ENCODE data around the gene CHCHD2.
"Not testable (repeated sequence)": the region's sequence is repeated elsewhere in the genome, so short reads cannot be mapped to it uniquely, and the experiment has no call there.

CHCHD2 gene

DNA sequence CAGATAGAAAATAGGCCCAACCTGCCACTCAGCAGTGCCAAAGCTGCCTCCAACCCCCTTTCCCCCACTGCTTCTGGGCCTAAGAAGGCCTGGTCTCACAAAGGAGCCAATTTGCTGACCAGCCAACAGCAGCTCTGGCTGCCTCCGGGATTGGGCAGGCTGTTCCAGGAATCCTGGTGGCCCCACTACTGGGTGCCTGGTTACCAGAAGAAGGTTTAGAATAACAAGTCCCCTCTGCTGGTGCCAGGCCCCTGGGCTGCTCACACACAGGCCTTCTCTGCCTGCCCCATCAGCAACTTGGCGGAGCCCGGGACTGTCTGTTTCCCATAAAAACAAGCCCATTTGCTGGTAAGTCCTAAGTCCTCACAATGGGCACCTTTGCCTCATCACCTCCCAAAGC is 14.7 kb downstream of the CHCHD2 start:
- TF ChIP-seq, protein P1, sequence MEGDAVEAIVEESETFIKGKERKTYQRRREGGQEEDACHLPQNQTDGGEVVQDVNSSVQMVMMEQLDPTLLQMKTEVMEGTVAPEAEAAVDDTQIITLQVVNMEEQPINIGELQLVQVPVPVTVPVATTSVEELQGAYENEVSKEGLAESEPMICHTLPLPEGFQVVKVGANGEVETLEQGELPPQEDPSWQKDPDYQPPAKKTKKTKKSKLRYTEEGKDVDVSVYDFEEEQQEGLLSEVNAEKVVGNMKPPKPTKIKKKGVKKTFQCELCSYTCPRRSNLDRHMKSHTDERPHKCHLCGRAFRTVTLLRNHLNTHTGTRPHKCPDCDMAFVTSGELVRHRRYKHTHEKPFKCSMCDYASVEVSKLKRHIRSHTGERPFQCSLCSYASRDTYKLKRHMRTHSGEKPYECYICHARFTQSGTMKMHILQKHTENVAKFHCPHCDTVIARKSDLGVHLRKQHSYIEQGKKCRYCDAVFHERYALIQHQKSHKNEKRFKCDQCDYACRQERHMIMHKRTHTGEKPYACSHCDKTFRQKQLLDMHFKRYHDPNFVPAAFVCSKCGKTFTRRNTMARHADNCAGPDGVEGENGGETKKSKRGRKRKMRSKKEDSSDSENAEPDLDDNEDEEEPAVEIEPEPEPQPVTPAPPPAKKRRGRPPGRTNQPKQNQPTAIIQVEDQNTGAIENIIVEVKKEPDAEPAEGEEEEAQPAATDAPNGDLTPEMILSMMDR (conservative IDR thresholded peaks at IDR 0.05; ENCODE audit: low read depth, low read length): no peak
- DNase-seq (ENCODE audit: low read depth): no peak
- H3K4me3 ChIP-seq (ENCODE audit: low read length): no peak overlapping the region

DNA sequence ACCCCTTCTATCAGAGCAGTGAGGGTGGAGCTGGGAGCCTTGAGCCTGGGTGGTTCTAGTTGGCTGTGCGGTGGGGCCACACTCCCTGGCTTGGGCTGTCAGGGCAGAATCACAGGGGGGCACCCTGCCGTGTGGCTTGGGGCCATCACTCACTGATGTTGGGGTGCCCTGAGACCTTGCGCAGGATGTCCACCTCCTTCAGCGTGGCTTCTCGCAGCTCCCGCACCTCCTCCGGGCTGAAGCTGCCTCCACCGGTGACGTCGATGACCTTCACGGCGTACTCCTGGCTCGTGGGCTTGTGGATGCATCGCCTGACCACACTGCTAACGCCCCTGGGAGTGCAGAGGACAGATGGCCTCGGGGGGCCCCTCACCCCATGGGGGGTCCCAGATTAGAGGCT is 18.8 kb downstream of the CHCHD2 start:
- no peak for DNase-seq (ENCODE audit: low read depth)
- no peak overlapping the region for H3K4me3 ChIP-seq (ENCODE audit: low read length)
- TF ChIP-seq, protein P1 (conservative IDR thresholded peaks at IDR 0.05; ENCODE audit: low read depth, low read length): no peak

DNA sequence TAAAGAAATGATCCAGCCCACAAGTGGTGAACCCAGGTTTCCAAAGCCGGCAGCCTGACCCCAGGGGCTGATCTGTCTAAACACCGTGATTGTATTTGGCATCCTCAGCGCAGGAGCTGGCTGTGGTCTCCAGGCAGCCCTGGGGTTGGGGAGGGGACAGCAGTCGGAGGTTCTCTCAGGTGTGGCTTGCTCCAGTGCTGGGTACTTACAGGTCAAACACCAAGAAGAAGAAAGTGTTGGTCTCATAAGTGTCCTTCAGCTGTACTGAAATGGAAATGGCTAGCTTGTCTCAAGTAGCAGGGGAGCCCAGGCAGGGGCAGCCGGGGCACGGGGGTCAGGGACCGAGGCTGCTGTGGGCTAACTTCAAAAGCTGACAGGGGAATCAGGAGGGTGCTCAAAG is 19.5 kb downstream of the CHCHD2 start:
- no peak for DNase-seq (ENCODE audit: low read depth)
- no peak overlapping the region for H3K4me3 ChIP-seq (ENCODE audit: low read length)
- TF ChIP-seq, protein P1 (conservative IDR thresholded peaks at IDR 0.05; ENCODE audit: low read depth, low read length): no peak

DNA sequence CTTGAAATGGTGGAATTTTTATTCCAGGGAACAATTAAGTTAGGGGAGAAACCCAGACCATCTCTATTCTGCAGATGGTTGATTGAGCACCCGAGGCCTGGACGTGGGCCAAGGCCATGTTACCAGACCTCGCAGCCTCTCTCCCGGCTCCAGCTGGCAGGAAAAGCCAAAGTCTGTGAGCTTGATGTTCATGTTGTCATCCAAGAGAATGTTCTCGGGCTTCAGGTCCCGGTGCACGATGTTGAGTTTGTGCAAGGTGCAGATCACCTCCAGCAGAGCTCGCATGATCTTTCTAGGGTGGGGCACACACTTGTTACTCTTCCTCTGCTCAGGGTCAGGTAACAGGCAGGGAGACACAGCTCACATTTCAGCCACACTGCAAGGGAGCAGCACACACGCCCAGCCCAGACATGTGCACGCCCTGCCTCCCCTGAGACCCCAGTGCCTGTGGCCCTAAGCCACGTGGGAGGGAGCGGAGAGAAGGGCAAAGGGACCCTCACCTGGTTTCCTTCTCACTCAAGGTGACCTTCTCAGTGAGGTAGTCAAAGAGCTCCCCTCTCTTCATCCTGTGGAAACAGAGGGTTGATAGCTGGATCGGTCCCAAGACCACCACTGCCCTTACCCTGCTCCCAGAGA is 23.0 kb downstream of the CHCHD2 start:
- TF ChIP-seq, protein P1 (conservative IDR thresholded peaks at IDR 0.05; ENCODE audit: low read depth, low read length): no peak
- DNase-seq (ENCODE audit: low read depth): no peak
- H3K4me3 ChIP-seq (ENCODE audit: low read length): no peak overlapping the region

- TF ChIP-seq, protein P1 (conservative IDR thresholded peaks at IDR 0.05; ENCODE audit: low read depth, low read length): no peak
- no peak overlapping the region for H3K4me3 ChIP-seq (ENCODE audit: low read length)
- DNase-seq (ENCODE audit: low read depth): no peak
Observed at GRCh38 chr7:56081626-56082340, 24.5 kb downstream of the CHCHD2 start.

- not testable (repeated sequence) for H3K4me3 ChIP-seq (ENCODE audit: low read length); DNase-seq (ENCODE audit: low read depth)
Observed at GRCh38 chr7:56080726-56081435, 25.4 kb downstream of the CHCHD2 start.

DNA sequence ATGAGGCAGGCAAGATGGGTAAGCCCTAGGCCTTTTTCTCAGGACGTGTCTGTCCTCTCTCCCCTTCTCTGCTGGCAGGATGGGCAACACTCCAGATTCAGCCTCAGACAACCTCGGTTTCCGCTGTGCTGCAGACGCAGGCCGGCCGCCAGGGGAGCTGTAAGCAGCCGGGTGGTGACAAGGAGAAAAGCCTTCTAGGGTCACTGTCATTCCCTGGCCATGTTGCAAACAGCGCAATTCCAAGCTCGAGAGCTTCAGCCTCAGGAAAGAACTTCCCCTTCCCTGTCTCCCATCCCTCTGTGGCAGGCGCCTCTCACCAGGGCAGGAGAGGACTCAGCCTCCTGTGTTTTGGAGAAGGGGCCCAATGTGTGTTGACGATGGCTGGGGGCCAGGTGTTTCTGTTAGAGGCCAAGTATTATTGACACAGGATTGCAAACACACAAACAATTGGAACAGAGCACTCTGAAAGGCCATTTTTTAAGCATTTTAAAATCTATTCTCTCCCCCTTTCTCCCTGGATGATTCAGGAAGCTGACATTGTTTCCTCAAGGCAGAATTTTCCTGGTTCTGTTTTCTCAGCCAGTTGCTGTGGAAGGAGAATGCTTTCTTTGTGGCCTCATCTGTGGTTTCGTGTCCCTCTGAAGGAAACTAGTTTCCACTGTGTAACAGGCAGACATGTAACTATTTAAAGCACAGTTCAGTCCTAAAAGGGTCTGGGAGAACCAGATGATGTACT is 26.7 kb downstream of the CHCHD2 start:
- no peak for DNase-seq (ENCODE audit: low read depth)
- TF ChIP-seq, protein P1 (conservative IDR thresholded peaks at IDR 0.05; ENCODE audit: low read depth, low read length): no peak
- H3K4me3 ChIP-seq (ENCODE audit: low read length): no peak overlapping the region
